HEK293T (cell line): ENCODE results near the gene STRAP.
"Not testable (repeated sequence)": the region's sequence is repeated elsewhere in the genome, so short reads cannot be mapped to it uniquely, and the experiment has no call there.

Experiments used
- CTCF ChIA-PET: fragments of 350-600 bp; formaldehyde crosslinking; extraction: SDS; loops from one replicate; lab custom pipeline; 2021; ENCODE audit warnings: antibody characterized with exemption, inconsistent platforms; lab: Yijun Ruan, JAX
- POLR2A ChIA-PET: fragments of 350-600 bp; formaldehyde crosslinking; extraction: SDS; loops from one replicate; lab custom pipeline; 2020; ENCODE audit warnings: antibody characterized with exemption, inconsistent platforms; lab: Yijun Ruan, JAX
- DNase-seq: peaks from one replicate; pipeline ENCODE4 v3.0.0; 2012; ENCODE audit warnings: mixed read lengths; ENCODE audit errors: extremely low spot score
- ARNT ChIP-seq: fragments of 450-650 bp; IDR thresholded peaks from 2 replicates; pipeline ENCODE4 v1.6.1; 2017; ENCODE audit warnings: mild to moderate bottlenecking
- BHLHE40 ChIP-seq: fragments of 450-650 bp; IDR thresholded peaks from 2 replicates; pipeline ENCODE4 v1.6.1; 2016; ENCODE audit warnings: mild to moderate bottlenecking, moderate library complexity, borderline replicate concordance
- CTBP1 ChIP-seq: fragments of 450-650 bp; IDR thresholded peaks from 2 replicates; pipeline ENCODE4 v1.6.1; 2016; ENCODE audit warnings: borderline replicate concordance
- ELF4 ChIP-seq: fragments of 450-650 bp; IDR thresholded peaks from 2 replicates; pipeline ENCODE4 v1.6.1; 2017; ENCODE audit warnings: antibody characterized with exemption
- FOXA1 ChIP-seq: fragments of 450-650 bp; IDR thresholded peaks from 2 replicates; pipeline ENCODE4 v1.6.1; 2016; ENCODE audit warnings: mild to moderate bottlenecking
- FOXK2 ChIP-seq: fragments of 450-650 bp; IDR thresholded peaks from 2 replicates; pipeline ENCODE4 v1.6.1; 2016; ENCODE audit warnings: mild to moderate bottlenecking
- FOXM1 ChIP-seq: fragments of 450-650 bp; IDR thresholded peaks from 2 replicates; pipeline ENCODE4 v1.6.1; 2017; ENCODE audit warnings: mild to moderate bottlenecking, borderline replicate concordance
- HDGF ChIP-seq: fragments of 450-650 bp; IDR thresholded peaks from 2 replicates; pipeline ENCODE4 v1.6.1; 2017; ENCODE audit warnings: antibody characterized with exemption, borderline replicate concordance
- L3MBTL2 ChIP-seq: fragments of 450-650 bp; conservative IDR thresholded peaks from 2 replicates; pipeline ENCODE4 v1.6.1; 2016; ENCODE audit warnings: mild to moderate bottlenecking
- LEF1 ChIP-seq: fragments of 450-650 bp; IDR thresholded peaks from 2 replicates; pipeline ENCODE4 v1.6.1; 2017; ENCODE audit warnings: mild to moderate bottlenecking, borderline replicate concordance
- NFRKB ChIP-seq: fragments of 450-650 bp; IDR thresholded peaks from 2 replicates; pipeline ENCODE4 v1.6.1; 2016; ENCODE audit warnings: mild to moderate bottlenecking, moderate library complexity
- SP1 ChIP-seq: fragments of 450-650 bp; IDR thresholded peaks from 2 replicates; pipeline ENCODE4 v1.6.1; 2017
- SUZ12 ChIP-seq: fragments of 450-650 bp; IDR thresholded peaks from 2 replicates; pipeline ENCODE4 v1.6.1; 2016; ENCODE audit warnings: mild to moderate bottlenecking
- TARDBP ChIP-seq: fragments of 450-650 bp; IDR thresholded peaks from 2 replicates; pipeline ENCODE4 v1.6.1; 2016
- ZNF384 ChIP-seq: fragments of 450-650 bp; IDR thresholded peaks from 2 replicates; pipeline ENCODE4 v1.6.1; 2016
- TF ChIP-seq, protein P1 (sequence below): fragments of 450-650 bp; IDR thresholded peaks from 2 replicates; pipeline ENCODE4 v1.6.1; 2016

Gene STRAP

DNA sequence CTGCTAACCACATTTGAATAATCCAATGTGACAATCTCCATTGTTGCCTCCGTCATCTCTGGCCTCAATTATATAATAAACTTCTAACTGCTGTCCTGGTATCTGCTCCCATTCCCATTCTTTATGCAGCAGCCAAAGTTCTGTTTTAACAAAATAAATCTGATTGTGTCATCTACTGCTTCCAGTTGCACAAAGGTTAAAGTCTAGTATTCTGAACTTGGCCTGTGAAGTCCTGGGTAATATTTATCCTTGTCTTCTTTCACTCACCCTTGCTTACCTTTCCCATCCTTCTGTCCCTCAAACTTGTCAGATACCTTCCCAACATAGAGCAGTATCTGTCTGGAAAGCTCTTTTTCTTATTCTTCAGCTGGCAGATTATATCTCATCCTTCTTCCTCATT, 19.3 kb upstream of the STRAP start:
- DNase-seq, result no peak
- CTCF ChIA-PET, result interaction anchor here (0.7 kb wide), 1 partner anchor 276 kb away, joined by 3 read pairs; no protein-coding TSS in a partner anchor
- POLR2A ChIA-PET, result no interaction called here
- TF ChIP-seq, protein P1, sequence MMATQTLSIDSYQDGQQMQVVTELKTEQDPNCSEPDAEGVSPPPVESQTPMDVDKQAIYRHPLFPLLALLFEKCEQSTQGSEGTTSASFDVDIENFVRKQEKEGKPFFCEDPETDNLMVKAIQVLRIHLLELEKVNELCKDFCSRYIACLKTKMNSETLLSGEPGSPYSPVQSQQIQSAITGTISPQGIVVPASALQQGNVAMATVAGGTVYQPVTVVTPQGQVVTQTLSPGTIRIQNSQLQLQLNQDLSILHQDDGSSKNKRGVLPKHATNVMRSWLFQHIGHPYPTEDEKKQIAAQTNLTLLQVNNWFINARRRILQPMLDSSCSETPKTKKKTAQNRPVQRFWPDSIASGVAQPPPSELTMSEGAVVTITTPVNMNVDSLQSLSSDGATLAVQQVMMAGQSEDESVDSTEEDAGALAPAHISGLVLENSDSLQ, result no peak
- TF ChIP-seq FOXK2 (no peak), FOXM1 (no peak)

DNA sequence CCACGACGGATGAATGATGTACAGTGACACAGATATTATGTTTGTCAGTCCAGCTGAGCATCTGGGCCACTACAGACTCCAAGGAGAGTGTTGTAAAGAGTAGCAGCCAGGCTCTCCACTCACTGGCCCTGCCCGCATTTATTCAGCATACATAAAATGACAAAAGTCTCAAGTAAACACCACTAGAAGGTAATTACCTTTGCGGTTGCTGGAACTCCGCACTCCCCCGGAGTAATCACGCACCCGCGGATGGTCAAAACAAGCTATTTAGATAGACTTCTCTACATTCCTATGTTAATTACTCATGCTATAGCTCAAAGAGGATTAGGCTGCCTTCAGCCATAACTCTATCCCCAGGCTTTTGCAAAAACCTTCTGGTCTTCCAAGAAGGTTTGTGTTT, 18.8 kb upstream of the STRAP start:
- no peak for TF ChIP-seq SUZ12
- TF ChIP-seq FOXM1, result no peak
- TF ChIP-seq L3MBTL2, result no peak
- TF ChIP-seq FOXA1, result no peak
- TF ChIP-seq HDGF, result no peak
- no peak for TF ChIP-seq SP1
- TF ChIP-seq ARNT, result no peak
- TF ChIP-seq BHLHE40, result no peak
- TF ChIP-seq ELF4, result no peak
- no peak for TF ChIP-seq CTBP1
- TF ChIP-seq FOXK2, result no peak
- ChIA-PET POLR2A (interaction anchor here (1.1 kb wide), 1 partner anchor 19 kb away, joined by 4 read pairs; the partner anchor contains the start of gene STRAP), CTCF (interaction anchor here (0.7 kb wide), 1 partner anchor 277 kb away, joined by 3 read pairs; no protein-coding TSS in a partner anchor)
- DNase-seq, result no peak

DNA sequence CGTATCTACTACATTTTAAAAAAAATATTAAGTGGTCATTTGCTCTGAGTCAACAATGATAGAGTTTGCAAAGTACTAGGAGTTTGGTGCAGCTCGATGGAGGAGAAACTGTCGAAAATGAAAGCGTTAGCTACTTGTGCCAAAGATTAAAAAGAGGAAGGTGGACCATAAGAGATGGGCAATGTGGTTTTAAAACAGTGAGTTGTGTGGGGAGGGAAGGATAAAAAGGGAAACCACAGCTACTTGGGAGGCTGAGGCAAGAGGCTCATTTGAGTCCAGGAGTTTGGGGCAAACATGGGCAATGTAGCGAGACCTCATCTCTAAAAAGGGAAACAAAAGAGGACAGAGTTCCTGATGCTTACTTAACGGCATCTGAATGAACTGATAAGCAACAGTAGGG, 18.2 kb upstream of the STRAP start:
- POLR2A ChIA-PET, result interaction anchor here (1.1 kb wide), 1 partner anchor 18 kb away, joined by 4 read pairs; the partner anchor contains the start of gene STRAP
- TF ChIP-seq SP1 (no peak), FOXM1 (no peak), ZNF384 (no peak), ELF4 (no peak), LEF1 (no peak), BHLHE40 (no peak)
- TF ChIP-seq, protein P1, result no peak
- CTCF ChIA-PET, result no interaction called here
- no peak for DNase-seq

DNA sequence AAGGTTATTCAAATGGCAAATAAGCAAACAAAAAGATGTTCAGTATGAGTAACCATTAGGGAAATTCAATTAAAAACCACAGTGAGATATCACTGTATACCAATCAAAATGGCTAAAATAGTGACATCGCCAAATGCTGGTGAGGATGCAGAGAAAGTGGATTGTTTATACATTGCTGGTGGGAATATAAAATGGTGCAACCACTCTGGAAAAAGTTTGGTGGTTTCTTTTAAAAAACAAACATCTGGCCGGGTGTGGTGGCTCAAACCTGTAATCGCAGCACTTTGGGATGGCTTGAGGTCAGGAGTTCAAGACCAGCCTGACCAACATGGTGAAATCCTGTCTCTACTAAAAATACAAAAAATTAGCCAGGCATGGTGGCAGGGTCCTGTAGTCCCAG, 14.0 kb upstream of the STRAP start:
- DNase-seq, result no peak
- ChIA-PET POLR2A (no interaction called here), CTCF (no interaction called here)
- no peak for TF ChIP-seq ZNF384

DNA sequence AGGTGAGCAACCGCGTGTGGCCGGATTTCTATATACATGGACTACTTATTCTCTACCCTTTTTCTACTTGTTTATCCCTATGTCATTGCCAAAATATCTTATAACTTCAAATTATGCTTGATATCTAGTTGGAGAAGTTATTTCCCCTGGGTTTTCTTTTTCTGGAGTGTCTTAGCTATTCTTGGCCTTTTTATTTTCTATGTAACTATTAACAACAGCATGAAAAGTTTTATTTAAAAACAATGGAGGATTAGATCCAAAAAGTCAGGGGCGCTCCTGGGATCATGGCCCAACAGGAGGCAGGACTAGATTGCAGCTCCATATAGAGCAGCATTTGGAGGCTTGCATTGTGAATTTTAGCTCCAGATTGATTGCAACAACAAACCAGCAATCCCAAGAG, 8.6 kb upstream of the STRAP start:
- POLR2A ChIA-PET, result no interaction called here
- TF ChIP-seq FOXM1 (no peak), TARDBP (no peak), SUZ12 (no peak), CTBP1 (no peak), ARNT (no peak), L3MBTL2 (no peak), BHLHE40 (no peak), SP1 (no peak), LEF1 (no peak), ZNF384 (no peak), ELF4 (no peak), FOXA1 (no peak), HDGF (no peak), FOXK2 (no peak), NFRKB (no peak)
- TF ChIP-seq, protein P1, result no peak
- CTCF ChIA-PET, result interaction anchor here (0.6 kb wide), 1 partner anchor 10 kb away, joined by 4 read pairs; no protein-coding TSS in a partner anchor
- no peak for DNase-seq

DNA sequence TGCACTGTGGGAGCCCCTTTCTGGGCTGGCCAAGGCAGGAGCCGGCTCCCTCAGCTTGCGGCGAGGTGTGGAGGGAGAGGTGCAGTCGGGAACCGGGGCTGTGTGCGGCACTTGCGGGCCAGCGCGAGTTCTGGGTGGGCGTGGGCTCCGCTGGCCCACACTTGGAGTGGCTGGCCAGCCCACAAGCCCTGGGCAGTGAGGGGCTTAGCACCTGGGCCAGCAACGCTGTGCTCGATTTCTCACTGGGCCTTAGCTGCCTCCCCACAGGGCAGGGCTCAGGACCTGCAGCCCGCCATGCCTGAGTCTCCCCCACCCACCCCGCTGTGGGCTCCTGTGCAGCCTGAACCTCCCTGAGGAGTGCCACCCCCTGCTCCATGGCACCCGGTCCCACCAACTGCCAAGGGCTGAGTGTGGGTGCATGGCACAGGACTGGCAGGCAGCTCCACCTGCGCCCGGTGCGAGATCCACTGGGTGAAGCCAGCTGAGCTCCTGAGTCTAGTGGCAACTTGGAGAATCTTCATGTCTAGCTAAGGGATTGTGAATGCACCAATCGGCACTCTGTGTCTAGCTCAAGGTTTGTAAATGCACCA, 7.5 kb upstream of the STRAP start:
- POLR2A ChIA-PET, DNase-seq: not testable (repeated sequence)
- CTCF ChIA-PET, result interaction anchor here (1.2 kb wide), 1 partner anchor 24 kb away, joined by 4 read pairs; no protein-coding TSS in a partner anchor

DNA sequence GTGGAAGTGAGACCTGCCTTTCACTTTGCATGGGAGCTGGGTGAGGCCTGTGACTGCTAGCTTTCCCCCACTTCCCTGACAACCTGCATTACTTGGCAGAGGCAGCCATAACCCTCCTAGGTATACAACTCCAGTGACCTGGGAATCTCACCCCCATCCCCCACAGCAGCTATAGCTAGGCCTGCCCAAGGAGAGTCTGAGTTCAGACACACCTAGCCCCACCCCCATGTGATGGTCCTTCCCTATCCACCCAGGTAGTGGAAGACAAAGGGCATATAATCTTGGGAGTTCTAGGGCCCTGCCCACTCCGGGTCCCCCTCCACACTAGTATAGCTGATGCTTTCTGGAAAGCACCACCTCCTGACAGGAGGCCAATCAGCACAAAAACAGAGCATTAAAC, 6.3 kb upstream of the STRAP start:
- no peak for TF ChIP-seq LEF1
- no peak for TF ChIP-seq L3MBTL2
- CTCF ChIA-PET, result interaction anchor here (1.2 kb wide), 1 partner anchor 23 kb away, joined by 4 read pairs; no protein-coding TSS in a partner anchor
- no peak for DNase-seq
- POLR2A ChIA-PET, result no interaction called here
